T-helper 22 cell (primary cell): ENCODE results near the gene ARHGAP26.
"Not testable (repeated sequence)": the region's sequence is repeated elsewhere in the genome, so short reads cannot be mapped to it uniquely, and the experiment has no call there.

Source experiments
- DNase-seq: peaks from one replicate; pipeline ENCODE4 v3.0.0-alpha.2; 2020; ENCODE audit warnings: low read depth

The ARHGAP26 gene

DNA sequence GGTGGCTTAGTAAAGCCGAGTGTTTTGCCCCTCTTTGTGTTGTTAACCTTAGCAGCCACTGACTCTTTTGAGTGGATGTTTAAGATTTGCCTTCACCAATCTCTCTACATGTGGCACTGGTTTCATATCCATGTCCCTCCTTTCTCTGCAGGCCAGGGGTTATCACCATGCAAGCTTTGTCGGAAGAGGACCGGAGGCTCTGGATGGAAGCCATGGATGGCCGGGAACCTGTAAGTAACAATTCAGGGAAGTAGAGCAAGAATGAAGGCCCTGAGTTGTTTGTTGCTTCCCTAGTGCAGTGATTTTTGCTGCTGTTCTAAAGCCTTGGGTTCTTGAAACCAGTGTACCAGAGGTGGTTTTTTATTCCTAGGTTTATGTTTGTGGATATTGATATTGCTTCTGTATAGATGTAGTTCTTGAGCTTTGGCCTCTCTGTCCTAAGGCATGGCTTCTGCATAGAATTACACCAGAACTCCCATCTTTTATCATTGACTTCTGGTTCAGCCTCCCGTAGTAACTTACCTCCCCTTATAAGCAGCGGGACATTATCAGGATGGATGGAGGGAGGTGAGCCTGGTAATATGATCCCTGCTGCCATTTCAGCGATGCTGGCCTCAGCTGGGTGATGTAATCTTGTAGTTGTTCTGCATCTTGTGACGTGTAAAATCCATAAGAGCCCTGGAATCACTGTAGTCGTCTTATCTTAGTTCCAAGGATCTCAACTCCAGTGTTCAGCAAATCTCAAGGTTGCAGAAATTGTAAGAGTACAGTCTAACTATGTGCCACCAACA is 161.9 kb downstream of the ARHGAP26 start:
- DNase-seq, result no peak

DNA sequence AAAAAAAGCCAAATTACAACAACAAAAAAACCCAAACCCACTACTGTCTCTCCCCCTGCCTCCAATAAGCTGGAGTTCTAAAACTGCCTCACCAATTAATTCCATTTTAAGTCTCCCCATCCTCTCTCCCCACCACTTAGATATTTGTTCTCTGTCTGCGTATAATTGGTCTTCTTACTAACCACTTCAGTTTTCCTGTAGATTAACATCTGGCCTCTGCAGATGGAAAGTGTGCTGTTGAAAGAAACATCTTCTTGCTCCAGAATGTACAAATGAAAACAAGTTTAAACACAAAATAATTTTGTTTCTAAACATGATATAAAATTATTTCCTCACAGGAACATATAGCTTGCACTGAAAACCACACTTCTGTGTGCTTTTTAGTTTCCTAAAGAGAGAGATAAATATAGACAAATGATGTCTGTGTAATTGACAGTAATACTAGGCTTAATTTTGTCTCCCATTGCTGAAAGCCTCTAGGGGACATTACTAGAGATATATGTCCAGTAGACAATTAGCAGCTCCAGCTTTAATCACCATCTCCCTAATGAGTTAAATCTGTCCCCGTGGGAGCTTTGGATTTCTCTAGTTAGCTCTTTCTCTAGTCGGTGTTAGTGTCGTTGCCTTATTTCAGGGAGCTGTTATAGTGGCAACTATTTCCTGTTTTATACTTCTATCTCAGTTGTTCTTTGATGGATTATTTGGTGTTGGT is 164.0 kb downstream of the ARHGAP26 start:
- no peak for DNase-seq

DNA sequence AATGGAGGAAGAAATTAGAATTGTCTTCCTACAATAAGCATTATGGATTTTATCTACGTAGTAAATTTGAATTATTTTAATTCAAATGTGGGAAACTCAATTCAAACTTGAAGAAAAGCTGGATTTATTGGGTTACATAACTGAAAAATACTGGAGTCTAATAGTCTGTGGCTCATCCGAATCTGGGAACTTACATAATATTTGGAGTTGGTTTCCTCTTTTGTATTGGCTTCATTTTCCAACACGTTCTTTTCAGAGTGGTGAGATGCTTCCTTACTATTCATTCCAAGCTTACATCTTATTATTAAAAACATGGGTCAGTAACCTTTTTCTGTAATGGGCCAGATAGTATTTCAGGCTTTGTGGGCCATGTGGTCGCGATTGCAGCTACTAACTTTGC is 164.8 kb downstream of the ARHGAP26 start:
- no peak for DNase-seq

DNA sequence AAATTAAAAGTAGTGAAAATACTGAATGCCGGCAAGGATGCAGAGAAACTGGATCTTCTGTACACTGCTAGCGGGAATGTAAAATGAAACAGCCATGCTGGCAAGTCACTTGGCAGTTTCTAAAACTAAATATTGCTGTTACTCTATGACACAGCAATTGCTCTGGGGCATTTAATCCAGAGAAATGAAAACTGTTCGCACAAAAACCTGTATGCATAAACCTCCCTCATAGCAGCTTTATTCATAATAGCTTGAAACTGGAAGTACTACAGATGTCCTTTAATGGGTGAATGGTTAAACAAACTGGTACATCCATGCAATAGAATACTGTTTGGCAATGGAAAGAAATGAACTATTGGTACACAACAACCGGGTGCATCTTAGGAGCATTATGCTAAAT is 167.2 kb downstream of the ARHGAP26 start:
- DNase-seq, result no peak

DNA sequence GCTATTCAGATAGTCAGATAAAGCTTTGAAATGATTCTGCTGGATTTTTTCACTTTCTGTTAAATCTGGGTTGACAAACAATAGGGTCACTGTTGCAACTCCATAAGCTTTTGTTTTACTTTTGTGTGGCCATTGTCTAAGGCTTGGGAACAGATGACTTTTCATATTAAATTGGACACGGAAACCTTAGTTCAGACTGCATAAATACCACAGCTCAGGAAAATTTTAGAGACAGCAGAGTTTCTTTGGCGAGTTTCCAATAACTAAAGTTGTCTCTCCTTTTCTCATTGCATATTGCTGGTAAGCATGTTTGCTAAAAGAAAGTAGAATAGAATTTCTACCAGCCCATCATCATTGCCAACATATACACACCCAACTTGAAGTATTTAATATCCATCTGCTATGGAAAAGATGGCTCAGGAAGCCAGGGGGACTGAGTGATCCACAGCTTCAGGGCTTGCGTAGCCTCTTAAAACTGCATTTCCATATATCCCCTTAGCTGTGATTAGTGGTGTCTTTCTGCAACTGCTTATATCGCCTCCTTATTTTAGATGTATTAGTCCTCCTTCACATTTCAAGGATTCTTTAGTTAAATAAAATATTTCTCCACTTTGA is 168.2 kb downstream of the ARHGAP26 start:
- DNase-seq, result no peak

DNA sequence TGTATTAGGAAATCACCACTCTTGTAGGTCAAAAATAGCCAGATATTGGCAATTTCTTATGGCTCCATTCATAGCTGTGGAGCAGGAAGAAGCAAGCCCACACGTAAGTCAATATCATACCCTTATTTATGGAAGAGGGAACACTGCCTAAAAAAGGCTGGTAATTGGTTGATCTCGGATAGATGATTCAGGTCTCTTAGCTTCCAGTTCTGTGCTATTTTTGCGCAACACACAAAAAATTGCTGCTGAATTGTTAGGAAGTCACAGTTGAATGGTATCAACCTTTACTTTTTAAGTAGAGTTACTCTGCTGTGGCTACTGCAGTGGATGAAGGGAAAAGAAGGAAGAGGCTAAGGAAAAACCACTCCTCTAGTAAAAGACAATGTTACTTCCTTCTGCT is 168.8 kb downstream of the ARHGAP26 start:
- no peak for DNase-seq

DNA sequence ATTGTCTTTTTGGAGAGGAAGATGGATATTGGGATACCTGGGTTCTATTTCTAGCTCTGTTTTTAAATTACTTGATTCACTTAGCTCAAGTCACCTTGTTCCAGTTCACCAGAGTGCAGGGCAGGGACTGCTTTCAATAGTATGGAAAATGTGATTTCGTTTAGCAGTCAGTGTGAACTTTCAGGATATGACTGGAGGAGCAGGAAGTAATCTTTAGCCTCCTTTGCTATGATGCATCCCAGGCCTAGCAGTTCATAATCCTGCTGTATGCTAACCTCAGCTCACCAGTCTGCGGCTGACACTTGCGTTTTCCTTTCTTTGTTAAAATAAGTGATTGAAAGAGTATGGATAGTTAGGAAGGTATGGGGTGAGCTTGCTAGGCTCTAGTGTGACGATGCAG is 169.7 kb downstream of the ARHGAP26 start:
- DNase-seq, result no peak

DNA sequence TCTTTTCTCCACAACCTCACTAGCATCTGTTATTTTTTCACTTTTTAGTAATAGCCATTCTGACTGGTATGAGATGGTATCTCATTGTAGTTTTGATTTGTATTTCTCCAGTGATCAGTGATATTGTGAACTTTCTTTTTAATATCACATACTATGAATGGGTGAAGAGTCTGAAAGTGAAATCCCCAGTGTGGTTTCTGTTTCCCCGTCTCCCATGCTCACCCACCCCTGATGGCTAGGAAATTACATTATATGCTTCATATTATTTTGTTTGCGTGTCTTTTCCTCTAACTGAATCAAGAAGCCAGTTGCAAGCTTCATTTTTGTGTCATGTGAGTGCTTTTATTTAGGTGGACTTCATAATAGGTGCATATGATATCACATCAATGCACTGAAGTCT is 171.1 kb downstream of the ARHGAP26 start:
- no peak for DNase-seq

DNA sequence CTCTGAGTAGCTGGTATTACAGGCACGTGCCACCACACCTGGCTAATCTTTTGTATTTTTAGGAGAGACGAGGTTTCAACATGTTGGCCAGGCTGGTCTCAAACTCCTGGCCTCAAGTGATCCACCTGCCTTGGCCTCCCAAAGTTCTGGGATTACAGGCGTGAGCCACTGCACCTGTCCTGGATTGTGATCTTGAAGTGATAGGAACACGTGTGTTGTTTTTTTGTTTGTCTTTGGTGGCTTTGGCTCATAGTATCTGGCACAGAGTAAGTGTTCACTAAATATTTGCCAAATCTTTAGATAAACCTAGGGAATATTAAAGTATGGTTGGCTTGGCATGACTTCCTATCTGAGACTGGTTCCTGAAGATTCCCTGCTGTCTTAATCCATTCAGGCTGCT is 172.7 kb downstream of the ARHGAP26 start:
- no peak for DNase-seq

DNA sequence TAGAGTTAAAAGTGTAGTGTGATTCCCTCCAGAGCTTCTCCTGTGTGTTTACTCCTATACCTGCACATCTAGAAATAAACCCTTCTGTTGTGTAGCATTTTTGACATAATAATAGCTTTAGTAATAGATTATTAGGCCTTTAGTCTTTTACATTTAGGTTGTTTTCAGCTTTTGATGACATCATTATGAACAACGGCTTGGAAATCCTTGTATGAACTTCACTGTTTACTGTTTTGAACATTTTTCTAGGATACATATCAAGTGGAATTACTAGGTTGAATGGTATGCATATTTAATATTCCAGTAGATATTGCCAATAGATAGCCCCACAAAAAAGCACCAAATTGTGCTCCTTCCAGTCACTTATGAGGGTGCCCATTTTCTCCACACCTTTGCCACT is 174.0 kb downstream of the ARHGAP26 start:
- DNase-seq, result no peak

DNA sequence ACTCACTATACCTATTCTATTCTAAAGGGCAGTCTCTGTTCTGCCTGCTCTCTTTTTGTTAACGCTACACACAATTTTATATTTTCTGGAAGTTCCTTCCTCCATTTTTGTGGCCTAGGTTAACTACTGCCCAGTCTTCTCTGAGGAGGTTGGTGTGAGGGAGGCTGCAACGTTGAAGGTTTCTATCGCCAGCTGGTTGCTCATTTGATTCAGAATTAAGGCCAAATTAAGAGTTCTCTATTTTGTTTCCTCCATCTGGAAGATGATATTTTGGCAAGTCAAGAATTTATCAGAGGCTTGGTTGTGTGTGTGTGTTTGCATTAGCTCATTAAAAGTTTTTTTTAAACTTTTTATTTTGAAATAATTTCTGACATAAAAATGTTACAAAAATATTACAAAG is 175.1 kb downstream of the ARHGAP26 start:
- no peak for DNase-seq

DNA sequence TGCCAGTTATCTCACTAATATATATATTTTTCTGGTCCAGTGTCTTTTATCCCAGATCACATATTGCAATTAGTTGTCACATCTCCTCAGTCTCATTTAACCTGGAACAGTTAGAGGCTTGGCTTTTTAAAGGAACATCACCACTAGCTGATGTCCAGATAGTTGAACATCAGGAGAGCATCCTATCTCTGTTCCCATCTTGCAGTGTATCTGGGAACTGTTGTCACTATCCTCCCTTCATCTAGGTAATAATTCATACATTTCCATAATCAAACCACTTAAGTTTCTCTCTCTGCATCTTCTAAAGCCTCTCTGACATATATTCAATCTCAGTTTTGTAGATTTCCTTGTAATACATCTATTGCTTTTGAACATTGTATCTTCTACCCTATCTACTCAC is 175.7 kb downstream of the ARHGAP26 start:
- DNase-seq, result no peak

DNA sequence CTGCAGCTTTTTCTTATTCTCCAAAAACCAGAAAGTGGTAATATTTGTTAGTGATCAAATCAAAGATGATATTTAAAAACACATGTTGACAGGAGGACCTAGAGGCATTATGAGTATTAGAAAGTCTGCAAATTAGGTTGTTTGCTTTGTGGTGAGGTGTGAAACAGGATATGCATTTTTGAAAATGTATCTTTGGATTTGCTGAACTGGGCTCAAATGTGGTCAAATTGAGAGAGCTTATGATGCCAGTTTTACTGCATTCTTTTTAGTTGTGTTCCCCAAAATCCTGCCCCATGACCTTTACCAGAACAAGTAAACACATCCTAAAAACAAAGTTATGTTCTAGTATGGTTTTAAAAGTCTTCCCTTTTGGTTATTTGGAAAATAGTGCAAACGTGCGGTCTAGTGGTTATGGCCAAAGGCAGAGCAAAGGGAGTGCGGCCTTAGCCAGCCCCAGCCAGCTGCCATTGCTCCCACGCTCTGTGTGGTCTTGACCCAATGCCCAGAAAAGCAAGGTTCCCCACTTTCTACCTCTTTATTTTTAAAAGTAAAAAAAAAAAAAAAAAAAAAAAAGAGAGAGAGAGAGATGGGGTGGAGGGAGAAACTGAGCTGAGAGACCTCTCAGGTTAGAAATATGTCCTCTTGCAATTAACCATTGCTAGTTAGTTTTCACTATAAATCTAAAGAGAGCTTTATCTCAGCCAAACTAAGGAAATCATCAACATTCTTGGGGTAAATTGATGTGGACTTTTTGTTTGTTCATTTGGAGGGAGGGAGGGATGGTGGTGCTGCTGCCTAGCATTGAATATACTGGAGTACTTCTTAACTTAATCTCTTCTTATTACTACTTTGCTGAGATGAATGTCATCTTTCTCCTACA is 176.6 kb downstream of the ARHGAP26 start:
- no peak for DNase-seq

DNA sequence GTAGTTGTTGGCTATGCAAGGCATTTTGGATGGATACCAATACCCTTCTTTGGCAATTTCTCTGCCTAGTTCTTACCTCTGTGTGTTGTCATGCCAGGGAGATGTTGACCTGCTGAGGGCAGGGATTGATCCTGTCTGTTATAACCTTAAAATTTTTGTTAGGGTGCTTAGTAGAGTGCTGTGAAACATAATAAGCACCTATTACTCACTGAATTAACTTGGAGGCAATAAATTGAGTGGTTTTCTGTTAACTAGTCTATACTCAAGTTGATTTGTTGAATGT is 177.2 kb downstream of the ARHGAP26 start:
- no peak for DNase-seq

DNA sequence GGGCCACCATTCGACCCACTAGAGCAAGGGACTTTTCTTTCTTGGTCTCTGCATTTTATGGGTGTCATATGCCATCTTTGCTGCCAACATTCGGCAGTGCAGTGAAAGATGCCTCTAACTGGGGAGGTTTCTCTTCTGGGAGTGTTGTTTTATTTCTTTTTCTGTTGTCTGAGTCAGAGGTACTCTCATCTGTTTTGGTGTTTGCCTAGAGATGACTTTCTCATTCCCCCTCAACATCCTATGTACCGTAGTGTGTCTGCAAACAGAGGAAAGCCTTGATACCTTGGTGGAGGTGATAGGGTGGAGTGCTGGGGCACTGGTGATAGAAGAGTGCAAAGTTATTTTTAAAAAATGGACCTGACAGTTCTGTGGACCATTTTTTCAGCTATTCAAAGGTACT is 182.1 kb downstream of the ARHGAP26 start:
- no peak for DNase-seq

DNA sequence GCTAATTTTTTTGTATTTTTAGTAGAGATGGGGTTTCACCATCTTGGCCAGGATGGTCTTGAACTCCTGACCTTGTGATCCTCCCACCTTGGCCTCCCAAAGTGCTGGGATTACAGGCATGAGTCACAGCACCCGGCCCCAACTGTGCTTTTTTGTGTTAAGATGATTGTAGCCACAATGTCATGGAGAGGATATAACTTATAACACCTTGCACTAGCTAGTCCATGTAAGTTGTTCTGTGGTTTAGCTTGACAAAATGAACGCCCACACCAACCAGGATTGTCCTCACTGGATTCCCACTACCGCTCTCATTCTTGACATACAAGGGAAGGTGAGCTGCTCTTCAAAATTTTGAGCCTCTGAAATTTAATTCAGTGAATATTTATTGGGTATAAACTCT is 182.7 kb downstream of the ARHGAP26 start:
- not testable (repeated sequence) for DNase-seq

DNA sequence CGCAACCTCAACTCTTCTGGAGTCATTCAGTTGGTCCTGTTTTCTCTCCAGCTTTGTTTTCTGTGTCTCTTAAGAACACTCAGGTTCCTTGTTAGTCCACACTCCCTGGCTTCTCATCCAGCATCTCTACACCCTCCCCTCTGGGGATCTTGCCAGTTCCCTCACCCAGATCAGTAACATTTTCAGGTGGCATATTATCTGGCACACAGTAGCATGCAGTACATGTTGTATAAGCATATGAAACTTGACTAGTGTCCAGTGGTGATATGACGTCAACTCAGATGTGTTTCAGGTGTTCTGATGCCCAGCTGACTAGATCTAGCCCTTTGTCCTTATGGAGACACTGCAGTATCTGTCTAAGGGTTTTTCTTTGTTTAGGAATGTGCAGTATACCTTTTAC is 184.3 kb downstream of the ARHGAP26 start:
- no peak for DNase-seq

DNA sequence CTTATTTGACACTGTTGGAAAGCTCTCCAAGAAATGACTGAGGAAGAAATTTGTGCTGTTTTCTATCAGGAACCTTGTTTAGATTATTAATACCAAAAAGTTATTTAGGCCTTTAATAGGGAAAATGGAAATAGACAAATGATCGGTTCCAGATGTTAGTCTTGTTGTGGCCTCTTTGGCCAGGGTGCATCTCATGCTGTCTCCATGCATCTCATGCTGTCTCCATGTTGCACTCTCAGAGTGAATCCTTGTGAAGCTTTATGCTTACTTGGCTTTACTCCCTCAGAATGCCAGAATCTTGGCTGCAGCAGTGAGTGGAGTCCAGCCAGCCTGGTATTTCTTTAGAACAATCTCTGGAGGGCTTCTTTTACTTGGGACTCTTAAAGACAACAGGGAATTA is 185.5 kb downstream of the ARHGAP26 start:
- no peak for DNase-seq

DNA sequence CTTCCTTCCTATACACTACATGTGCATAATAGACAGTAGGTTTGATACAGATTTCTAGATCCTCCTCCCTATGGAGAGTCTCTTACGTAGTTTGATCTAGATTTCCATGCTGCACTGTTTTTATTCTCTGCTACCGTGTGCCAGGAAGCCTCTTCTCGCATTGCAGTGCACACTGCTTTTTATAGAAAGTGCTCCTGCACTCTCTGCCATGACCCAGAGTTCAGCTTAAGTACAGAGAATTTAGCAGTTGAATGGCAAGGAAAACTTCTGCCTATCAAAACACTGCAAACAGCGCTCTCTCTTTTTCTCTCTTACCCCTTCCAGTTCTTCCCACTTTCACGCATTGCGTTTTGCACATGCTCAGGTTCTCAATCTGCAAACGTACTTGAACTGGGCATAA is 187.4 kb downstream of the ARHGAP26 start:
- DNase-seq, result no peak

DNA sequence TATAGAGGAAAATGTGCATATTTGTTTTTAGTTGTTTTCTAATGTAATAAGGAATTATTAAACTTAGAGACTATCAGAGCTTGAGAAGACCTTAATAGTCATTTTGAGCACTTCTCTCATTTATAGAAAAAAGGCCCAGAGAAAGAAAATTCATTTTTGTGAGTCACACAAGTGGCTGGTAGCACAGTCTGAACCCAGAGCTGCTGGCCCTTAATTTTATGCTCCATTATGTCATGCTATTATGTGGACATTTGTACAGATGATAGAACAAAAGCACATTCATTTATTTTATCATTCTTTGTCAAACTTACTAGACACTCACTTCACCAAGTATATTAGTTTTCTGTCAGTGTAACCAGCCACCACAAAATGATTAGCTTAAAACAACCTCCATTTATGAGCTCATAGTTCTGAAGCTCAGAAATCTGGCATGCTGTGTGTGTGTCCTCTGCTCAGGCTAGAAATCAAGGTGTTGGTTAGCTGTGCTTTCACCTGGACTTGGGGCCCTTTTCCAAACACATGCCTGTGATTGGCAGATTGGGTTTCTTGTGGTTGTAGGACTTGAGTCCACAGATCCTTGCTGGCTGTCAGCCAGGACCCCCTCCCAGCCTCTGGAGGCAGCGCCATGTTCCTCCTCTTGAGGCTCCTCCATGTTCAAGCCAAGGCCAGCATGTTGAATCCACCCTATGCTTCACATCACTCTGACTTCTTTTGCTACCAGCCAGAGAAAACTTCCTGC is 188.9 kb downstream of the ARHGAP26 start:
- DNase-seq, result no peak

DNA sequence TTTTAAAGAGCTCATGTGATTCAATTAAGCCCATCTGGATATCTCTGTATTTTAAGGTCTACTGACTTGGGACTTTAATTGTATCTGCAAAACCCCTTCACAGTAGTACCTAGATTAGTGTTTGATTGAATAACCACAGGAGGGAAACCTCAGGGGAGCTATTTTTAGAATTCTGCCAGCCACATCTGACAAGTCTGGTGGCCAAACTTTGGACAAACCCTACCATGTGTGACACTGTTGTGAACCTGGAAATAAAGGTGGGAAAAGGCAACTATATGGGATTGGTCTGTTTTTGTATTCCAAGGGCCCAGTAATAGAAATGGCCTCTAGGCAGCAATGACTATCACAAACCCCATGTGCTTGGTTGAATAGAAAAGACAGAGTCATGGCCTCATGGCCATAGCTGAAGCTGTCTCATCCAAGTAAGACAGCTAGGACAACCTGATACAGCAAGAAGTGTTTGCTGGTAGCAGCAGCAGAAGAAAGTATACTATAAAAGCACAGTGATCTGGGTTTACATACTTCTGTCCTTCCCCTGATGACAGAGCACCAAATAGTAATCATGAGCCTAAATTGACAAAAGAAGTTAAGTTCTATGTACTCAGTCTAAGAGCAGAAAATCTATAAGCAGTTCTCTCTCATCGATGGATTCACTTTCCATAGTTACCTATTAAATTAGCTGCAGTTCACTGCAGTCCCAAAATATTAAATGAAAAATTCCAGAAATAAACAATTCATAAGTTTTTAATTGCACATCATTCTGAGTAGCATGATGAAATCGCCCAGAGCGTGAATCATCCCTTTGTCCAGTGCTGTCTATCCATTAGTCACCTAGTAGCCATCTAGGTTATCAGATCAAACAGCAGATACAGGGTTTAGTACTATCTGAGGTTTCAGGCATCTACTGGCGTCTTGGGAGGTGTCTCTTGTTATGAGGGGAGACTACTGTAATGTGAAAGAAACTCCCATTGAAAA is 189.8 kb downstream of the ARHGAP26 start:
- DNase-seq, result no peak
